ENCODE data around the gene RTEL1. TPM values are rescaled to one million over a fixed set of nuclear protein-coding genes. Genes with fewer than 3 reads are reported as not detected.
A peak's percentile ranks its signal among the peaks of the same experiment; 100 is the strongest.
"Not testable (repeated sequence)": the region's sequence is repeated elsewhere in the genome, so short reads cannot be mapped to it uniquely, and the experiment has no call there.

Gene RTEL1
- total RNA-seq, 1 experiment from 2014 or later, result 8.6 TPM

GRCh38 chr20:63671695-63672094, 13.6 kb downstream of the RTEL1 start:
- DNase-seq (ENCODE audit: low spot score), result not testable (repeated sequence)

DNA sequence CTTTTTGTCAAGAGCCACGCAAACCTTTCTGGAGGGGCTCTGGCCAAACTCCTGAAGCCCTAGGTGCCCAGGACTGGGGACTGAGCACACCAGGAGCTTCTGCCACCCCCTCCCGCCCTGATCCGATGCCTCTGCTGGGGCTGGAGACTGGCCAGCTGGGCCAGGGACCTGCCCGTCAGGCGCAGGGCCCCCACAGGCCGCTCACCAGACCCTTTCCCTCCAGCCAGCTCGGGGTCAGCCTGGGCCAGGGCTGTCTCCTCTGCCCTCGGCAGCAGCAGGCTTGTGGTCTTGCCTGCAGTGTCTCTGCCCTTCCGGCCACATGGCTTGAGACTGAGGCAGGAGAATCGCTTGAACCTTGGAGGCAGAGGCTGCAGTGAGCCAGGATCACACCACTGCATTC, 14.6 kb downstream of the RTEL1 start:
- no peak for DNase-seq (ENCODE audit: low spot score)

DNA sequence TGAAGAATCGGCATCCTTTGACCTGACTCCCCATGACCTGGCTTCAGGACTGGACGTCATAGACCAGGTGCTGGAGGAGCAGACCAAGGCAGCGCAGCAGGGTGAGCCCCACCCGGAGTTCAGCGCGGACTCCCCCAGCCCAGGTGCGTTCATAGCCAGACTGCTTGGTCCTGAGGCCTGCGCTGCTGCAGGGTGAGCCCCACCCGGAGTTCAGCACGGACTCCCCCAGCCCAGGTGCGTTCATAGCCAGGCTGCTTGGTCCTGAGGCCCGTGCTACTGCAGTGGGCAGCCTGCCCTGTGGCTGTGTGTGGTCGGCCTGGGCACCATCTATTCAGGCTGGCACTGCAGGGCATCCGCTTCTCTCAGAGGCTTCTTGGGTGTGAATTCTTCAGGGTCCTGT, 15.8 kb downstream of the RTEL1 start:
- DNase-seq (ENCODE audit: low spot score), result no peak

DNA sequence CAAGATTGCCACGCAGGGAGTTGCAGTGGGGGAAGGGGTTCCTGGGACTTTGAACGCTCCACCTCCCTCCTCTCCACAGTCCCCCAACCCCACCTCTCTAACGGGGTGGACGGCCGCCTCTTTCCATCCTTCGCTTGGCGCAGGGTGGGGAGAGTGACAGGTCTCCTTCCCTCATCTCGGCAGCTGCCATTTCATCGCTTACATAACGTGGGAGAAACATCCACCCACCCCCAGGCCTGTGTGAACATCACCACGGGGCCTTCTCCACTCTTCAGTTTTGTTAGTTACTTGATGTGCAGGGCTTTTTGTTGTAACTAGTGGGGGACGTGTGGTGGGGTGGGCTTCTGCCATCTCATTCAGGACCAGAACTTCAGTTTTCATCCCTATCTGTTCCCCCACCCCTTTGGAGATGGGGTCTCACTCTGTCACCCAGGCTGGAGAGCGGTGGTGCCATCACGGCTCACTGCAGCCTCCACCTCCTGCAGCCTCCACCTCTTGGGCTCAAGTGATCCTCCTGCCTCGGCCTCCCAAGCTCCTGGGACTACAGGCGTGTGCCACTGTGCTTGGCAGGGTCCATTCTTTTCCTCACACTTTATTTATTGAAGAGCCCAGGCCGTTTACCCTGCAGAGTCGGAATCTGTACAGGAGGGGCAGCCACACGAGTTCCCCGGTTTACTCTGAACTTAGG, 17.7 kb downstream of the RTEL1 start:
- no peak for DNase-seq (ENCODE audit: low spot score)

GRCh38 chr20:63678071-63678470, 20.0 kb downstream of the RTEL1 start:
- no peak for DNase-seq (ENCODE audit: low spot score)

GRCh38 chr20:63678667-63679465, 20.8 kb downstream of the RTEL1 start:
- no peak for DNase-seq (ENCODE audit: low spot score)

DNA sequence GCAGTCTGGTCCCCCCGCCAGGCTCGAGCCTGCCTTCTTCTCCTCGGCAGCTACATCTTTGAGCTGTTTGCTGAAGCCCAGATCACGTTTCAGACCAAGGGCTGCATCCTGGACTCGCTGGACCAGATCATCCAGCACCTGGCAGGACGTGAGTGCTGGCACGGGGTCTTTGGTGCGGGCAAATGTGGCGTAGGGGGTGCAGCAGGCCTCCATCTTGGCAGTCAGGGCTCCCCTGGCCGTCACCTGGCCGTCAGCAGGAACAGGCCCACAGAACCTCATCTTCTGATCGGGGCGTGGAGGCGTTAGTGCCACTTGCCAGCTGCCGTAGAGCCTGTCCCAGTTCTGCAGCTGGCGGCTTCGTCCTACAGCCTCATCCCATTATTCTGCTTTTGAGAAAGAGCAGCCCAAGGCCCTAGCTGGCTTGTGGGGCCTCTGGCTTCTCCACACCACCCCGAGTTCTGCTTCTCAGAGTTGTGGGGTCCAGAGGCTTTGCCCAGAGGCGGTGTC, 21.7 kb downstream of the RTEL1 start:
- no peak for DNase-seq (ENCODE audit: low spot score)

GRCh38 chr20:63680427-63680826, 22.3 kb downstream of the RTEL1 start:
- no peak for DNase-seq (ENCODE audit: low spot score)

GRCh38 chr20:63680857-63681608, 22.9 kb downstream of the RTEL1 start:
- no peak for DNase-seq (ENCODE audit: low spot score)

- DNase-seq (ENCODE audit: low spot score), result no peak
Observed at GRCh38 chr20:63681609-63682142, 23.6 kb downstream of the RTEL1 start.

DNA sequence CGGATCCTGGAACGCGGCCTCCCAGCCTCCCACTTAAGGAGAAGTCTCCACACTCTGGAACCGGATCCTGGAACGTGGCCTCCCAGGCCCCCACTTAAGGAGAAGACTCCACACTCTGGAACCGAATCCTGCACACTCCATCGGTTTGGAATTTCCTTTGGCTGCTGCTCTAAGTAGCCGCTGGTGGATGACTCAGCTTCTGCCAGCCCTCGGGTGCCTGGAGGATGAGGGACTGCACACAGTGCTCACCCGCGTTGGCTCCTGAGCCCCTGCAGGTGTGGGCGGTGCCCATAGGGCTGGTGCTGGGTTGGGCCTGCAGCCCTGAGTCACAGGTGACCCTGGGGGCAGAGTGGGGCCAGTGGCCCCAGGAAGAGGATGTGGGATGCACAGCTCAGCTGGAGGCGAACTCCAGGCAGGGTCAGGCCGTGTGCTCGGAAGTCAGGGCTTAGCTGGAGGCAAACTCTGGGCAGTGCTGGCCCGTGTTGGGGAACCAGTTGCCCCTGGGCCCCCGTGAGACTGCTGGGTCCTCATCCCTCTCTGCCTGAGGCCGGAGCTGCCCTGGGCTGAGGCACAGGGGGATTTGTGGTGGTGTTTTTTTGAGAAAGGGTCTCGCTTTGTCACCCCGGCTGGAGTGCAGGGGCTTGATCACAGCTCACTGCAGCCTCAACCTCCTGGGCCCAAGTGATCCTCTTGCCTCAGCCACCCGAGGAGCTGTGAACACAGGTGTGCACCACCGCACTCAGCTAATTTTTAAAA, 24.4 kb downstream of the RTEL1 start:
- peak; percentile 98 for DNase-seq (ENCODE audit: low spot score)

- DNase-seq (ENCODE audit: low spot score), result no peak
Observed at GRCh38 chr20:63685269-63686026, 27.3 kb downstream of the RTEL1 start.

- DNase-seq (ENCODE audit: low spot score), result no peak
Observed at GRCh38 chr20:63686094-63686491, 28.0 kb downstream of the RTEL1 start.

- no peak for DNase-seq (ENCODE audit: low spot score)
Observed at GRCh38 chr20:63686492-63687321, 28.6 kb downstream of the RTEL1 start.

DNA sequence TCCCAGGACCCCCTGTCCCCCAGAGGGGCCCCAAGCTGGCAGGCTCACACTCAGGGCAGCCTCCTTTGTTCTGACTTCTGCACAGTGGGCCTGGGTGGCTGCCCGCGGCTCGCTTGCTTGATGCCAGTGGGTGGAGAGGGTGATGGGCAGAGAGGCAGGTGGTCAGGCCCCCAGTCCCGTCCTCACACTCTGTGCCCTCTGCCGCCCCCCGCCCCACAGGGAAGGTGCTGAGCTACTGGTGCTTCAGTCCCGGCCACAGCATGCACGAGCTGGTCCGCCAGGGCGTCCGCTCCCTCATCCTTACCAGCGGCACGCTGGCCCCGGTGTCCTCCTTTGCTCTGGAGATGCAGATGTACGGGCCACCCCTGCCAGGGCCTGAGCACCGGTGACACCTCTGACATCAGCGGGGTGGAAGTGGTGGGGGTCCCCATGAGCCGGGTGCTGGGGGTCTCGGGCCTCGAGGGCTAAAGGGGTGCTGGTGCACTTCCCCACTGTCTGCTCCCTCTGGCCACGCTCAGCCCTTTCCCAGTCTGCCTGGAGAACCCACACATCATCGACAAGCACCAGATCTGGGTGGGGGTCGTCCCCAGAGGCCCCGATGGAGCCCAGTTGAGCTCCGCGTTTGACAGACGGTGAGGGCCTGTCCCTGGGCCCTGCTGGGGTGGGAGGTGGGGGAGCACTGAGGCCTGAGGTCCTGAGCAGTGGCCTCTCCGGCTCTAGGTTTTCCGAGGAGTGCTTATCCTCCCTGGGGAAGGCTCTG, 29.5 kb downstream of the RTEL1 start:
- no peak for DNase-seq (ENCODE audit: low spot score)

DNA sequence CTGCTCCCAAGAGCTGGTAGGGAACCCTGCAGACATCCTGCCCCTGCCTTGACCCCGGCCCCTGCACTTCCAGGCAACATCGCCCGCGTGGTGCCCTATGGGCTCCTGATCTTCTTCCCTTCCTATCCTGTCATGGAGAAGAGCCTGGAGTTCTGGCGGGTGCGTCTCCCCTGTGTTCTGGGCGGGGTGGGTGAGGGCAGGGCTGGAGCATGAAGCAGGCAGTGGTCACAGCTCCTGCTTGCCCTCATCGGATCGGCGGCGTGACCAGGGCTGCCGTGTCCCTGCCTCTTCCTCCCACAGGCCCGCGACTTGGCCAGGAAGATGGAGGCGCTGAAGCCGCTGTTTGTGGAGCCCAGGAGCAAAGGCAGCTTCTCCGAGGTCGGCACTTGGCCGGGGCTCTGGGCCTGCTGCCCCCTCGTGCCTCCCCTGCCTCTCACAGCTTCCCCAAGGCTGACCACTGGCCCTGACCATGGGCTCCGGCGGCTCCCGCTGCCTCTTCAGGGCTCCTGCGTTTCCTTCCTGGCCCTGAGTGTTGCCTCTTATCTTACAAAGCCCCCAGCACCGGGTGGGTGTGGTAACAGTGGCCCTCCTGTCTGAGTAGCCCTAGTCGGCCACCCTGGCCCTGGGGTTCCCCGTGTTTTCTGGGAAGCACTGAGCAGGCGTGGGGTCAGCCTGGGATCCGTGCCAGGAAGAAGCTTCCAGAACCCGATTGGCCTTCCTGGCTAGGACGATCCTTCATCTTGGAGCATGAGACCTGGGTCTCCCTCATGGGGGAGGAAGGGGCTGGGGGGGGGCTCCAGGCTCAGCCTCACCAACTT, 30.3 kb downstream of the RTEL1 start:
- DNase-seq (ENCODE audit: low spot score), result no peak

- no peak for DNase-seq (ENCODE audit: low spot score)
Observed at GRCh38 chr20:63689046-63690002, 31.2 kb downstream of the RTEL1 start.

Measured in H4 (cell line).